Astrocyte of the hippocampus (primary cell): ENCODE measurements around the gene ANKRD27.
"Not testable (repeated sequence)": the region's sequence is repeated elsewhere in the genome, so short reads cannot be mapped to it uniquely, and the experiment has no call there.

Experiments used
- DNase-seq: peaks from one replicate; pipeline ENCODE4 v3.0.0; 2011; ENCODE audit warnings: low read depth, low spot score

Gene ANKRD27

DNA sequence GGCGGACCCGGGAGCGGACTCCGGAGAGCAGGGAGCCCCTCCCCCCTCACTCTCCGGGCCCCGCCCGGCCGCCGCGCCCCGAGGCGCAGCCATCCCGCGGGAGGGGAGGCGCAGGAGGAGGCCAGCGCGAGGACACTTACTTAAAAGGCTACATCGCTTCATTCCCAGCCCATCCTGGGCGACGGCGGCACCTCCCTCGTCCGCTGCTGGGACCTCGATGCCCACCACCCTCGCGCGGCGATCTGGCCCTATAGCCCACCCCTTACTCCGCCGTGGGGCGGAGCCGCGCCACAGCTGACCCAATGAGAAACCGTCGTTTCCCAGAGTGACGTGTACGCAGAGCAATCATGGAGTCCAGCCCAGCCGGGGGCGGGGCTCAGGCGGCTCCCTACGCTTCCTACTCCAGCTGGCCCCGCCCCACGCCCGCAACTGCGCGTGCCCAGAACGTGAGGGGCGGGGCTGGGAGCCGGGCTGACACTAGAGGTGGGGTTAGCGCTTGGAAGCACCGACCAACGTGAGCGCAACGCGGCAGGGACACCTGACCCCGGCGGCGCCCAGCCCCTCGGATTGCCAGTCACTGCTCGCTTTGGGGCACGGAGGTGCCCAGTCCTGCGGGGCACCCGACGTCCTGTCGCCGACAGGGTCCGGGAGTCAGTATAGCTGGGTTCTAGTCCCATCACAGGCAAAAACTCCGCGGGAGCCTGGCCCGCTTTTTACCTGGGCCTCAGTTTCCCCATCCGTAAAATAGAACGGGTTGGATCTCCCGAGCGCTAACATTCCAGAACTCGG lies at the start of gene ANKRD27:
ANKRD27 (minus strand) TSS at position 250 of the 789 bp plus-strand sequence. CDS start 16,165 bp downstream, outside the sequence.
- DNase-seq: peak; percentile 100

DNA sequence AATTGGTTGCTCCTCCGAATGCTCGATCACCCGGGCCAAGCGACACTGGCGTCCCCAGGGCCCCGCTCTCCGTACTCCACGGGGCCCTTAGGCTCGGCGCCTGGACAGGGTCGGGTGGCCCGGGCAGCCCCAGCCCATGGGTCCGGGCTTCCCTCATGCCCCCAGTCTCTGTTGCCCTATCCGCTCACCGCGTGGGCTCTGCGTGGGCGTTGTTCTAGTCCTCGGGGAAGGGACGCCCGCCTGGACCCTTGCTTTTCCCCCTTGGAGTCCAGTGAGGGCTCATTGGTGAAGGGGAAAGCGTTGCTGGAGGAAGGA lies 45.9 kb upstream of the ANKRD27 start:
- DNase-seq: no peak

DNA sequence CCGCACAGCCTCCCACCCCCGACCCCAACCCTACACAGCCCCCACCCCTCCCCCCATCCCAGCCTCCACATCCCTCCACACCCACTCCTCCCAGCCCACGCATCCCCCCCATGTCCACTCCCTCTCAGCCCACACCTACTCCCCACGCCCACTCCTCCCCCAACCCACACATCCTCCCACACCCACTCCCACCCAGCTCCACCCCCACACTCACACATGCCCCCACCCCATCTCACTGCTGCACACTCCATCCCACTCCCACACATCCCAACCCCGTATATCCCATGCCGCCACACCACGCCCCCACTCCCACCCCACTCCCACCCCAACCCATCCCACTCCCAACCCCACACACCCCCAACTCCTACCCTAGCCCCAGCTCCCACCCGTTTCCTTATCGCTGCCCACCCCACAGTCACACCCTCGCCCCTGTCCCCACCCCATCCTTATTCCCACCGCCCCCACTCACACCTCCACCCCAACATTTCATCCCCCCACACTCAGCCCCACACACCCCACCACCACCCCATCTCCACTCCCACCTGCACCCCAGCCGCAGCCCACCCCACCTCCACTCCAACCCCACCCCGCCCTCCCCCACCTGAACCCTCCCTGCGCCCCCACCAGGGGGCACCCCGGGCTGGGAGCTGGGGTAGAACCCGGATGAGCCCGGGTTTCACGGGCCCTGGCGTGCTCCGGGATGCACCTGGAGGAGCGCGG lies 45.4 kb upstream of the ANKRD27 start:
- no peak for DNase-seq

DNA sequence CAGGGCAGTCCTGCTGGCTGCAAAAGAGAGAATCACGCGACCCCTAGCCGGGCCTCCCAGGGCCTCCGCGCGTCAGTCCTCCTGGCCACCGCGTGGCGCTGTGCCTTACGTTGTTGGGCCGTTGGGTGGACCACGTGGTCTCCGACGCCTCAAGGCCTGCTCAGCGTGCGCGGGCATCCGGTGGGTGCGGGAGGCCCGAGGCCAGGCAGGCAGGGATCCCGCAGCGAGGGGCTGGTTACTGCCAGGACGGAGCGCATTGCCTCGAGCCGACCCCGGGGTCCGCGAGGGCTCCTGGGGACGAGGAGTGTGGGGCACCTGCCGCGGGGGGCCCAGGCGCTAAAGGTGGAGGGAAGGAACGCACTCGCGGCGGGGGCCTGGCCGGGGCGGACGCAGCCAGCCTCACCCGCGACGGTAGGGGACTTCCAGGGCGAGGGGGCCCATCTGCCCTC lies 44.7 kb upstream of the ANKRD27 start, which contains the start of gene TDRD12:
TDRD12 (plus strand) TSS at position 157 of the 449 bp plus-strand sequence. CDS start 306 bp downstream, outside the sequence.
- DNase-seq: no peak

DNA sequence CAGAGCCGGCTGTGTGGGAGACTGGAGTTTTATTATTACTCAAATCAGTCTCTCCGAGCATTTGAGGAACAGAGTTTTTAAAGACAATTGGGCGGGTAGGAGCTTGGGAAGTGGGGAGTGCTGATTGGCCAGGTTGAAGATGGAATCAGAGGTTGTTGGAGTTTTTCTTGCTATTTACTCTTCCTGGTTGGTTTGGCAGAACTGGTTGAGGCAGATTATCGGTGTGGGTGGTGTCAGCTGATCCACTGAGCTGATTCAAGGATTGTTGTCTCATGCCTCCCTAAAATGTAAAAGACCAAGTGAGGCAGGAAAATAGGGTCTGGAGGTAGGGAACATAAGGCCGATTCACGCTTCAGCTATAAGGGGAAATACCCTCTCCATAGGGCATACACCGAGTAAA lies 43.3 kb upstream of the ANKRD27 start:
- DNase-seq: no peak

DNA sequence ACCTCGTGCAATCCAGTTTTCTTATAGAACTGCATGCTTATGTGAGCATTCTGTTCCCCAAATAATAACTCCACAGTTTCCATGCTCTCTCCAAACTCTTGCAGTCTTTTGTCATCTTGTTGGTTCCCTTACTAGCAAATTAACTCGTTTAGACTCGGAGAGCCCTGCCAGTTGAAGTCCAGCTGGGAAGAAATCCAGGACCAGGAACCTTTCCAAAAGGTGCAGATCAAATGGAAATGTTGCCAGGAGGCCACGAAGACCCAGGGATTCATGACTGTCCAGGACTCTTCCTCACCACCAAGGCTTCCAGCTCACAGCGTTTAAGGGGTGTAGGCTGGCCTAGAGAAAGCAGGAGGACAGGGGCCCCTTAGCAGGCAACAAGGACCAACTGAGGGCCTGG lies 42.5 kb upstream of the ANKRD27 start:
- peak; percentile 16 for DNase-seq

DNA sequence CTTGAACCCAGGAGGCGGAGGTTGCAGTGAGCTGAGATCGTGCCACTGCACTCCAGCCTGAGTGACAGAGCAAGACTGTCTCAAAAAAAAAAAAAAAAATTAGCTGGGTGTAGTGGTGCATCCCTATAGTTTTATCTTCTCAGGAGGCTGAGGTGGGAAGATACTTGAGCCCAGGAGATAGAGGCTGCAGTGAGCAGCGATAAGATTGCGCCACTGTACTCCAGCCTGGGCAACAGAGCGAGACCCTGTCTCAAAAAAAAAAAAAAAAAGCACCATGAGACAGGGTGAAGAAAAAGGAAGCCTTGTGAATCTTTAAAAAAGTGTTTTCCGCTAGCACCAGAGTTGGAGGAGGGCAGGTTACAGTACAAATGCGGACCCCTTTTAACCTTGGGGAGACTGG lies 41.2 kb upstream of the ANKRD27 start:
- DNase-seq: not testable (repeated sequence)

DNA sequence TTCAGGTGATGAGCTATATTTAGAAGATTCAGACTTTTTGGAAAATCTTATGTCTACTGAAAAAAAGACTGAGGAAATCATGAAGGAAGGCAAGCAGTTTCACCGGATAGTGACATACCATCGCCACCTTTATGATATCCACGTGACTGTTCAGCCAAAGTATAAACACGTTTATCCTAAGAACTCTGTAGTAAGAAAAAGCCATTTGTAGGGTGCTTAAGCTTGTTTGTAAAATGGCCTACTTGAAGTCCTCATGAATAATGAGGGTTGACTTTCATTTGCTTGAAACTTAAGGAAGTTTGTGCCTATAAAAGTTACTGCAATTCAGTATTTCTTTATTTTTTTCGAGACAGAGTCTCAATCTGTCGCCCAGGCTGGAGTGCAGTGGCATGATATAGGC lies 36.8 kb upstream of the ANKRD27 start:
- DNase-seq: no peak

DNA sequence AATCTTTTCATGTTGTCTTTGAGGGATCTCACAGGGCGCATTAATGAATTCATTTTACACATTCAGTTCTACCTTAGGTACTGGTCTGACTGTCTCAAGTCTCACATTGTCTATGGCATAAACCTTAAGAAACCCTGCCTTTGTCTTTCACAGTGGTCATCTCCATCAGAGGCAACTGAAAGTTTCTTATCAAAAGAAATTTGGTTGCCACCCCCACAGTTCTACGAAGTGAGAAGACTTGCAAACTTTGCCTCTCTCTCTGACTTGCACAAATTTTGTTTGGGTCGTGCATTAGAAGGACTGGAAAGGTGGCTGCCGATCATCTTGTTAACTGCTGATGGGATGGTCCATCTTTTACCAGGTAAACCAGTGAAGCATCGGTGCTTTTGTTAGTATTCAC lies 34.1 kb upstream of the ANKRD27 start:
- DNase-seq: no peak

DNA sequence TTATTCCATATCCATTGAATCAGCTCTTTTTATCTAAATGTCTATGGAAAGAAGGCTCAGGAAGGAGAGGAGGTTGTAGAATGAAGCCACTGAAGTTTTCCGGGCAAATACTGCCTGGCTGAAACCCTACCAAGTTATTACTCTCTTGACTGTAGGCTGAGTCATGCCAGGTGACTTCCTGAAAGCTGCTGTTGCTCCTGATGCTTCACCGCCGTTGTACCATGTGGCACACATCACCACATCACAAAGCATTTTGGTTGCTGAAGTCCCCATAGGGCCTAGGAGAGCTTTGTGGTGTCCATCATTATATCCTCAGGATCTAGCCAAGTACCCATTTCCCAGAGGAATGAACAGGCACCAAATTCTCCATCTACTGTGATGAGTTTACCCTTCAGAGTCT lies 33.5 kb upstream of the ANKRD27 start:
- DNase-seq: no peak

DNA sequence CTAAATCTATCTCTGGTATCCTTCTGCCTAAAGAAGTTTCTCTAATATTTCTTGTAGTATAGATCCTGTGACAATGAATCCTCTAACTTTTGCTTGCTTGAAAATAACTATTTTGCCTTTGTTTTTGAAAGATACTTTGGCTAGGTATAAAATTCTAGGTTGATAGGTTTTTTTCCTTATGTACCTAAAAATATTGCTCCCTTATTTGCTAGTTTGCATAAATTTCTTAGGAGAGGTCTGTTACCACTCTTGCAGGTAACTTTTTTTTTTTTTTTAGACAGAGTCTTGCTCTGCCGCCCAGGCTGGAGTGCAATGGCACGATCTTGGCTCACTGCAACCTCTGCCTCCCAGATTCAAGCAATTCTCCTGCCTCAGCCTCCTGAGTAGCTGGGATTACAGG lies 29.0 kb upstream of the ANKRD27 start:
- DNase-seq: not testable (repeated sequence)

DNA sequence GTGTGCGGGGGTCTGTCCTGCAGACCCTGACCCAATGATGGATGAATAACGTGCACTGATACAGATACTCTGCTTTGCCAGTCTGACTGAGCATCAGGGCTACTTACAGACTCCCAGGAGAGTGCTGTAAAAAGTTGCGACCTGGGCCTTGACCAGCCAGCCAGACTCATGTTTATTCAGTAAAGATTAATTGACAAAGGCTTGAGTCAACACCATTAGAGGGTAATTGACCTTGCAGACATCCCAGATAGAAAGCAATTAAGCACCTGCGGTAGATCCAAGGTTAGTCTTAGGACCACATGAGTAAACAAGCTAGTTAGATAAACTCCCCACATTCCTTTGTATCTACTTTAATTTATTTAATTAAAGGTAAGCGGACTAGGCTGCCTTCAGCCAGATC lies 27.0 kb upstream of the ANKRD27 start:
- DNase-seq: peak; percentile 28

DNA sequence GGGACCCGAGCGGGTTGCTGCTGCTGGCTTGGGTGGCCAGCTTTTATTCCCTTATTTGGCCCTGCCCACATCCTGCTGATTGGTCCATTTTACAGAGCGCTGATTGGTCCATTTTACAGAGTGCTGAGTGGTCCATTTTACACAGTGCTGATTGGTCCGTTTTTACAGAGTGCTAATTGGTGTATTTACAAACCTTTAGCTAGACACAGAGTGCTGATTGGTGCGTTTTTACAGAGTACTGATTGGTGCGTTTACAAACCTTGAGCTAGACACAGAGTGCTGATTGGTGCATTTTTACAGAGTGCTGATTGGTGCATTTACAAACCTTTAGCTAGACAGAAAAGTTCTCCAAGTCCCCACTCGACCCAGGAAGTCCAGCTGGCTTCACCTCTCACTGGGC lies 25.1 kb upstream of the ANKRD27 start:
- not testable (repeated sequence) for DNase-seq

DNA sequence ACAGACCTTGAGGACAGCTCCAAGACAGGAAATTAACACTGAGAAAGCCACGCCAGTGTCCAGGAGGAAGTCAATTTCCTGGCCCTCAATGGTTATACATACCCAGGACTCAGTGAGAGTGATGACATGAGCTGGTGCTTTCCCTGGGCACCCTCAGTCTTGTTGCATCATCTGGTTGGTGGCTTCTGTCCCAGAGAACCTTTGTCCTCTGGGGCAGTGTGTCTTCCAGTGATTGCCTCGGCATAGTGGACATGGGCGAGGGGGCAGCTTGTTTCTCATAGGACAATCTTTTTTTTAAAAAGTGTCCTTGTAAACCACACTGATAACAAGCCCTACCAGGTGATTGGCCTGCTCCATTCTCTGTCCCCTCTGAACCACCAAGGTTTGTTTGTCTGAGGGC lies 21.8 kb upstream of the ANKRD27 start:
- not testable (repeated sequence) for DNase-seq

DNA sequence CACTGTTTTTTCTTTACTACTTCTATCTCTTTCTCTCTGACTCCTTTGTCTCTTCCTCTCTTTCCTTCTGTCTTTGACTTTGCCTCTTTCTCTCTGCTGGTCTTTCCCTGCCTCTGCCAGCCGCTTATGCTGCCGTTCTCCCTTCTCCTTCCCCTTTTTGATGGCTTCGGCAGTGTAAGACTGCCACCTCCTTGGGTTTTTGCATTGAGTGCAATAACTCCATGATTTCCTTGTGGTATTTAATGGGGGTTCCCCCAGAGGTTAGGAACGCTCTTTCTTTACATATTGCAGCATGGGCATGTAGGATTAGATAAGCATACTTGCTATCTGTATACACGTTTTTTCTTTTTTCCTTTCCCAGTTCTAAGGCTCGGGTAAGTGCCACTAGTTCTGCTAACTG lies 20.5 kb upstream of the ANKRD27 start:
- DNase-seq: not testable (repeated sequence)

DNA sequence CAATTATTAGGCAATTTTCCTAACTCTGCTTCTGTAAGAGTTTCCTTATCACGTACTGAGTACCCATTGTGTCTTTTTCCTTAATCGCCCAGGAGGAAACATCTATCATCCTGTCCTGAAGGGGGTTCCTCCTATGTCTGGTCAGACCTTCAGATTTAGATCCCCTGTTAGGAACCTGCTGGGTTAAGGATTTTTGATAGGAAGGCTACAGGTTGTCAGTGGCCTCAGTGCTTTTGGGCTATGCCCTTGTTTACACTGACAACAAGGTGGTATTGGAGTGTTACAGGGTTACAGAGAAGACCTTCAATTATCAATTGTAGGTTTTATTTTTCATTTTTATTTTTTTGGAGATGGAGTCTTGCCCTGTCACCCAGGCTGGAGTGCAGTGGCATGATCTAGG lies 19.9 kb upstream of the ANKRD27 start:
- DNase-seq: not testable (repeated sequence)

DNA sequence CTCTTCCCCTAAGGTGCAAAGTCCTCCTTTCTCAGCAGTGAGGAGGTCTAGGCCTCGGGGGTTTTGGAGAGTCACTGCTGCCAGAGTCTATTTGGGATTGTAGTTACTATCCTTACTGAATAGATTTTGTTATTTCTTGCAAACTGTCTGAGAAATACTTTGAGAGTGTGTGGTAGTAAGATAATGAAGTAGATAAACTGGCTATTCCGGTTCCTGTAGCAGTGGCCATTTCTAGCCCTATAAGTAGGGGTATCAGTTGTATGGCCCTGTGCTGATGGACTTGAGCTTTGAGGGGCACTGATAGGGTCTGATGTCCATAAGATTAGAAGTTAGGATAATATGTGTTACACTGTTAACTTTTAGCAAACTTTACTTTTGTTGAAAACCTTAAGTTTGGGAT lies 19.3 kb upstream of the ANKRD27 start:
- not testable (repeated sequence) for DNase-seq

DNA sequence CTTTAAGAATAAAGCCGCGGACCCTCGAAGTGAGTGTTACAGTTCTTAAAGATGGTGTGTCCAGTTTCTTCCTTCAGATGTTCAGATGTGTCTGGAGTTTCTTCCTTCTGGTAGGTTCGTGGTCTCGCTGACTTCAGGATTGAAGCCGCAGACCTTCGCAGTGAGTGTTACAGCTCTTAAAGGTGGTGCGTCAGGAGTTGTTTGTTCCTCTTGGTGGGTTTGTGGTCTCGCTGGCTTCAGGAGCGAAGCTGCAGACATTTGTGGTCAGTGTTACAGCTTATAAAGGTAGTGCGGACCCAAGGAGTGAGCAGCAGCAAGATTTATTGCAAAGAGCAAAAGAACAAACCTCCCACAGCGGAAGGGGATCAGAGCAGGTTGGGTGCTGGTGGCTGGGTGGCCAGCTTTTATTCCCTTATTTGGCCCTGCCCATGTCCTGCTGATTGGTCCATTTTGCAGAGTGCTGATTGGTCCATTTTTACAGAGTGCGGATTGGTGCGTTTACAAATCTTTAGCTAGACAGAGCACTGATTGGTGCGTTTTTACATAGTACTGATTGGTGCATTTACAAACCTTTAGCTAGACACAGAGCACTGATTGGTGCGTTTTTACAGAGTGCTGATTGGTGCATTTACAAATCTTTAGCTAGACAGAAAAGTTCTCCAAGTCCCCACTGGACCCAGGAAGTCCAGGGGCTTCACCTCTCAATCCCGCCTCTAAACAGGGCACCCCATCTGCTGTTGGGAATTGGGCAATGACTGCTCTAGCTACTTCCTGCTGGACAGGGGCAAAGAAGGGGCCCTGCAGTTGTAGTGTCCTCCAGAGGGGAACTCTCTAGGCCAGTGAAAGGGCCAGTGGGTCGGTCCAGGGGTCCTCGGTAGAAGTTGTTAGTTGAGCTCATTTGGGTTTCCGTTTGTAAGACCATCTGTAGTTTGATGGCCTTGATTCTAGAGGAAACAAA lies 18.4 kb upstream of the ANKRD27 start:
- DNase-seq: not testable (repeated sequence)

DNA sequence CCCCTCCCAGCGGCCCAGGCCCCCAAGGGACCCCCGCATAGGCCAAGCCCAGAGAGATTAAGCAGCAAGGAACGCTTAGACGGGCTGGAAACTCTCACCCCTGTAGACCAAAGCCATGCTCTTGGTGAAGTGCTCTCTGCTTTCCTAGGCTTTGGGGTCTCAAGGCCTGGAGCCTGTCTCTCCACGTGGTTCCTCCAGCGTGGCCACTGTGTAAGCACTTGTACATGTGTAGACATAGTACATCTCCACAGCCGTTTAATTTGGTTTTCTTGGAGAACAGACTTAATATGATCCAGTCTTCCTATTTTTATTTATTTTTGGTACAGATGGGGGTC lies 17.7 kb upstream of the ANKRD27 start:
- no peak for DNase-seq

DNA sequence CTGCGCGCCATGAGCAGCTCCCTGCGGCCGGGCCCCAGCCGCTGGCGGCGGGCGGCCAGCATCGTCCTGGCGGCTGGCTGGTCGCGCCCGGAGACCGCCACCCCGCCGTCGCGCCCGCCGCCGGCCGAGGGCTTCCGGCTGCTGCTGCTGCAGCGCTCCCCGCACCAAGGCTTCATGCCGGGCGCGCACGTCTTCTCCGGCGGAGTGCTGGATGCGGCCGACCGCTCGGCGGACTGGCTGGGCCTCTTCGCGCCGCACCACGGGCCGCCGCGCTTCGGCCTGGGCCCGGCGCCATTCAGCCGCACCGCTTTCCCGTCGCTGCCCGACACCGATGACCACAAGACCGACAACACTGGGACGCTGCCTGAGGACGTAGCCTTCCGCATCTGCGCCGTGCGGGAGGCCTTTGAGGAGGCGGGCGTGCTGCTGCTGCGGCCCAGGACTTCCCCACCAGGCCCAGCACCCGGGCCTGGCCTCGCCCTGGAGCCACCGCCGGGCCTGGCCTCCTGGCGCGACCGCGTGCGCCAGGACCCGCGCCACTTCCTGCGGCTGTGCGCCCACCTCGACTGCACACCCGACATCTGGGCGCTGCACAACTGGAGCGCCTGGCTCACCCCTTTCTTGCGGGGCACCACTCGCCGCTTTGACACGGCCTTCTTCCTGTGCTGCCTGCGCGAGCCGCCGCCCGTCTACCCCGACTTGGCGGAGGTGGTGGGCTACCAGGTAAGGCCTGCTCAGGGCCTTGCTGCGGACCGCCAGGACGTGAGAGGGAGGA lies 17.2 kb upstream of the ANKRD27 start:
- peak; percentile 80 for DNase-seq

DNA sequence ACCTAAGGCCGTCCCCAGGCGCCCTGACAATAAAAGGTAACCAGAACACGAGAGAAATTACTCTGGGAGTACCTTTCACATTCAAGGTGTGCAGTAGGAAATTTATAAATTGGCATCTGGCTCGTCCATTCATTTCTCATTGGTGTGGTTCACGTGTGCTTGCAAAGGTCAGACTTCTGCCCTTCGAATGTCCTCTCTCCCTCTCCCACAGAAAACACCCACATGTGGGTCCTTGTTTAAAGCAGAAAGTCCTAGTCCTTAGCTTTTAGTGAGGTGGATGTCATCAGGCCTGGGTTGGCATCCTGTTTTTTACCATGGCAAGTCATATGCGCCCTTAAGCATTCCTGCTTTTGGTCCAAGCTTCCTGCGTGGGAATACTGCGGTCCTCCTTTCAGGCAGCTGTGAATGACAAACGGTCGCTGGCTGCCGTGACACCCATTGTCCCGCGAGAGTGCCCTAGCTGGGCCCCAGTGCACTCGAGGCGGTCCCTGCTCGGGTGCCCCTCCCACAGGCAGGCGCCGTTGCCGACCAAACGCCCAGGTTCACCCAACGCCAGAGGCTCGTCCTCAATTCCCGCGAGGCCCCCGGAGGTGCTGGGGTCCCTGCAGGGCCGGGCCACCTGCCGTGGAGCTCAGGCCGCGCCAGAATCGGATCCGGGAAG lies 16.4 kb upstream of the ANKRD27 start, which contains the start of gene NUDT19:
NUDT19 (plus strand) TSS at position 531 of the 661 bp plus-strand sequence. CDS start 140 bp downstream, outside the sequence.
- DNase-seq: peak; percentile 93
